ENCODE results near the gene ATP5MC2.
"Not testable (repeated sequence)": the region's sequence is repeated elsewhere in the genome, so short reads cannot be mapped to it uniquely, and the experiment has no call there.

Gene ATP5MC2

DNA sequence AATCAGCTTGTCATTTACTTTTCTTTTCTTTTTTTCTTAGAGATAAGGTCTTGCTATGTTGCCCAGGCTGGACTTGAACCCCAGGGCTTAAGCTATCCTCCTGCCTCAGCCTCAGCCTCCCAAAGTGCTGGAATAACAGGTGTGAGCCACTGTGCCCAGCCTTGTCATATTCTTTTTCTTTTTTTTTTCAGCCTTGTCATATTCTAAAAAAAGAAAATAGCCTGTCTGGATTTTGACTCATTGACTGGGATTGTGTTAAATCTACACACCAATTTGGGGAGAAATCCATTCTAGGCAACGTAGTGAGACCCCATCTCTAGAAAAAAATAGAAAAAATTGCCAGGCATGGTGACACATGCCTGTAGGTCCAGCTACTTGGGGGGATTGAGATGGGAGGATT is 24.1 kb downstream of the ATP5MC2 start:
- Histone ChIP-seq H3K36me3 (ENCODE audit: control insufficient read depth, insufficient read depth, low read length) (no peaks in the 10 kb centered on the region), H3K4me3 (ENCODE audit: extremely low read depth, insufficient read depth, low read length, poor library complexity, severe bottlenecking) (no peak overlapping the region), H3K4me1 (ENCODE audit: control insufficient read depth, insufficient read depth, low read length, poor library complexity, severe bottlenecking) (no peaks in the 10 kb centered on the region), H3K9me3 (ENCODE audit: control insufficient read depth, low read length) (no peaks in the 10 kb centered on the region), H3K27ac (ENCODE audit: low read depth, low read length, severe bottlenecking) (no peak overlapping the region)
- WGBS, 2 experiments (ENCODE audit: insufficient coverage in 2 of 2): 100% methylated on average over 1 of the region's 1 CpG; no CpG with 5 or more reads in 1 of the 2 experiments

DNA sequence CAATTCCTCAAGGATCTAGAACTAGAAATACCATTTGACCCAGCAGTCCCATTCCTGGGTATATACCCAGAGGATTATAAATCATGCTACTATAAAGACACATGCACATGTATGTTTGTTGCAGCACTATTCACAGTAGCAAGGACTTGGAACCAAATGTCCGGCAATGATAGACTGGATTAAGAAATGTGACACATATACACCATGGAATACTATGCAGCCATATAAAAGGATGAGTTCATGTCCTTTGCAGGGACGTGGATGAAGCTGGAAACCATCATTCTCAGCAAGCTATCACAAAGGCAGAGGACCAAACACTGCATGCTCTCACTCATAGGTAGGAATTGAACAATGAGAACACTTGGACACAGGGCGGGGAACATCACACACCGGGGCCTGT is 29.6 kb downstream of the ATP5MC2 start:
- not testable (repeated sequence) for H3K4me1 ChIP-seq (ENCODE audit: control insufficient read depth, insufficient read depth, low read length, poor library complexity, severe bottlenecking); H3K36me3 ChIP-seq (ENCODE audit: control insufficient read depth, insufficient read depth, low read length); H3K9me3 ChIP-seq (ENCODE audit: control insufficient read depth, low read length); H3K27ac ChIP-seq (ENCODE audit: low read depth, low read length, severe bottlenecking); H3K4me3 ChIP-seq (ENCODE audit: extremely low read depth, insufficient read depth, low read length, poor library complexity, severe bottlenecking)
- no CpG with 5 or more reads among the region's 4 CpGs for WGBS, 2 experiments (ENCODE audit: insufficient coverage in 2 of 2)

DNA sequence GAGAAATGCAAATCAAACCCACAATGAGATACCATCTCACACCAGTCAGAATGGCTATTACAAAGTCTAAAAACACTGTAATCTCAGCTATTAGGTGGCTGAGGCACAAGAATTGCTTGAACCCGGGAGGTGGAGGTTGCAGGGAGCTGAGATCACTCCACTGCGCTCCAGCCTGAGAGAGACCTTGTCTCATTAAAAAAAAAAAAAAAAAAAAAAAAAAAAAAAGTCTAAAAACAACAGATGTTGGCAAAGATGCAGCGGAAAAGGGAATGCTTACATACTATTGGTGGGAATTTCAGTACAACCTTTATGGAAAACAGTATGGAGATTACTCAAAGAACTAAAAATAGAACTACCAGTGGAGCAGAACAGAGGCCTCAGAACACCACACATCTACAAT is 30.7 kb downstream of the ATP5MC2 start:
- no CpG with 5 or more reads among the region's 3 CpGs for WGBS, 2 experiments (ENCODE audit: insufficient coverage in 2 of 2)
- H3K9me3 ChIP-seq (ENCODE audit: control insufficient read depth, low read length): no peaks in the 10 kb centered on the region
- H3K36me3 ChIP-seq (ENCODE audit: control insufficient read depth, insufficient read depth, low read length): no peaks in the 10 kb centered on the region
- H3K4me3 ChIP-seq (ENCODE audit: extremely low read depth, insufficient read depth, low read length, poor library complexity, severe bottlenecking): no peak overlapping the region
- no peak overlapping the region for H3K27ac ChIP-seq (ENCODE audit: low read depth, low read length, severe bottlenecking)
- H3K4me1 ChIP-seq (ENCODE audit: control insufficient read depth, insufficient read depth, low read length, poor library complexity, severe bottlenecking): no peaks in the 10 kb centered on the region

DNA sequence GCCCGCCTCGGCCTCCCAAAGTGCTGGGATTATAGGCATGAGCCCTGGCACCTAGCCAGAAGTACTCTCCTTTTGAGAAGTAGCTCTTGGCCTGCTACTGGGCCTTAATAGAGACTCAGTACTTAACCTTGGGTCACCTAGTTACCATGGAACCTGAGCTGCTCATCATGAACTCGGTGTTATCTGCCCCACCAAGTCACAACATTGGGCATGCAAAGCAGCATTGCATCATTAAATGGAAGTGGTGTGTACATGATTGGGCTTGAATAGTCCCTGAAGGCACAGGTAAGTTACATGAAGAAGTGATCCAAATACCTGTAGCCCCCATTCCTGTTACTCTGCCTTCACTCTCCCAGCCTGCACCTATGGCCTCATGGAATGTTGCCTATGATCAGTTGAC is 31.8 kb downstream of the ATP5MC2 start:
- WGBS, 2 experiments (ENCODE audit: insufficient coverage in 2 of 2): 92% methylated on average over 3 of the region's 3 CpGs
- Histone ChIP-seq H3K9me3 (ENCODE audit: control insufficient read depth, low read length) (no peaks in the 10 kb centered on the region), H3K4me1 (ENCODE audit: control insufficient read depth, insufficient read depth, low read length, poor library complexity, severe bottlenecking) (no peaks in the 10 kb centered on the region), H3K36me3 (ENCODE audit: control insufficient read depth, insufficient read depth, low read length) (no peaks in the 10 kb centered on the region), H3K27ac (ENCODE audit: low read depth, low read length, severe bottlenecking) (no peak overlapping the region), H3K4me3 (ENCODE audit: extremely low read depth, insufficient read depth, low read length, poor library complexity, severe bottlenecking) (no peak overlapping the region)

GRCh38 chr12:53643232-53643979 is 32.5 kb downstream of the ATP5MC2 start:
- H3K4me3 ChIP-seq (ENCODE audit: extremely low read depth, insufficient read depth, low read length, poor library complexity, severe bottlenecking): no peak overlapping the region
- no peaks in the 10 kb centered on the region for H3K4me1 ChIP-seq (ENCODE audit: control insufficient read depth, insufficient read depth, low read length, poor library complexity, severe bottlenecking)
- no peaks in the 10 kb centered on the region for H3K36me3 ChIP-seq (ENCODE audit: control insufficient read depth, insufficient read depth, low read length)
- WGBS, 2 experiments (ENCODE audit: insufficient coverage in 2 of 2): 0 to 92% methylated on average over 1 to 3 of the region's 5 CpGs
- H3K9me3 ChIP-seq (ENCODE audit: control insufficient read depth, low read length): no peaks in the 10 kb centered on the region
- H3K27ac ChIP-seq (ENCODE audit: low read depth, low read length, severe bottlenecking): no peak overlapping the region

- Histone ChIP-seq H3K27ac (ENCODE audit: low read depth, low read length, severe bottlenecking) (no peak overlapping the region), H3K9me3 (ENCODE audit: control insufficient read depth, low read length) (no peaks in the 10 kb centered on the region)
- 100% methylated on average over 1 of the region's 2 CpGs for WGBS, 2 experiments (ENCODE audit: insufficient coverage in 2 of 2)
Measured at GRCh38 chr12:53638057-53638456, 37.8 kb downstream of the ATP5MC2 start.

DNA sequence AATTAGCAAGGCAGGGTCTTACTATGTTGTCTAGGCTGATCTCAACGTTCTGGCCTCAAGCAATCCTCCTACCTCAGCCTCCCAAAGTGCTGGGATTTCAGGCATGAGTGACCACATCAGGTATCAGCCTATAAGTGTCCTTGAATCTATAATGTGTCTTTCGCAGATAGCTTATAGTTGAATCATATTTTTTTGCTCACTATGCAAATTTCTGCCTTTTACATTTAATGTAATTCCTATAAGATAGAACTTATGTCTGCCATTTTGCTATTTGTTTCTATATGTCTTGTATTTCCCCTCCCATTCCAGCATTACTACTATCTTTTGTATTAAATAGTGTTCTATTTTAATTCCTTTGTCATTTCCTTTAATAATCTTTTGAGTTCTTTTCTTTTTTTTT is 39.2 kb downstream of the ATP5MC2 start:
- no peak overlapping the region for H3K27ac ChIP-seq (ENCODE audit: low read depth, low read length, severe bottlenecking)
- no peak overlapping the region for H3K4me3 ChIP-seq (ENCODE audit: extremely low read depth, insufficient read depth, low read length, poor library complexity, severe bottlenecking)
- no peaks in the 10 kb centered on the region for H3K9me3 ChIP-seq (ENCODE audit: control insufficient read depth, low read length)
- 40% methylated on average over 1 of the region's 2 CpGs; no CpG with 5 or more reads in 1 of the 2 experiments for WGBS, 2 experiments (ENCODE audit: insufficient coverage in 2 of 2)
- no peaks in the 10 kb centered on the region for H3K36me3 ChIP-seq (ENCODE audit: control insufficient read depth, insufficient read depth, low read length)
- no peaks in the 10 kb centered on the region for H3K4me1 ChIP-seq (ENCODE audit: control insufficient read depth, insufficient read depth, low read length, poor library complexity, severe bottlenecking)

More at GRCh38 chr12:53638057-53638456, 37.8 kb downstream of the ATP5MC2 start:
- Histone ChIP-seq H3K4me3 (ENCODE audit: extremely low read depth, insufficient read depth, low read length, poor library complexity, severe bottlenecking) (no peak overlapping the region), H3K36me3 (ENCODE audit: control insufficient read depth, insufficient read depth, low read length) (no peaks in the 10 kb centered on the region), H3K4me1 (ENCODE audit: control insufficient read depth, insufficient read depth, low read length, poor library complexity, severe bottlenecking) (no peaks in the 10 kb centered on the region)

DNA sequence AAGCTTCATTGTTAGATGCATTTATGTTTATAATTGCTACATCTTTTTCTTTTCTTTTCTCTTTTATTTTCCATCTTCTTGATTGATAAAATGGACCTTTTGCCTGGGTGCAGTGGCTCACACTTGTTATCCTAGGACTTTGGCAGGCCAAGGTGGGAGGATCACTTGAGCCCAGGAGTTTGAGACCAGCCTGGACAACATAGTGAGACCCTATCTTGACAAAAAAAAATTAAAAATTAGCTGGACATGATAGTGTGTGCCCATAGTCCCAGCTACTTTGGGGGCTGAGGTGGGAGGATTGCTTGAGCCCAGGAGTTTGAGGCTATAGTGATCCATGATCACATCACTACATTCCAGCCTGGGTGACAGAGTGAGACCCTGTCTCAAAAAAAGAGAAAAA is 40.2 kb downstream of the ATP5MC2 start:
- not testable (repeated sequence) for H3K9me3 ChIP-seq (ENCODE audit: control insufficient read depth, low read length); H3K4me1 ChIP-seq (ENCODE audit: control insufficient read depth, insufficient read depth, low read length, poor library complexity, severe bottlenecking); H3K4me3 ChIP-seq (ENCODE audit: extremely low read depth, insufficient read depth, low read length, poor library complexity, severe bottlenecking); H3K27ac ChIP-seq (ENCODE audit: low read depth, low read length, severe bottlenecking); H3K36me3 ChIP-seq (ENCODE audit: control insufficient read depth, insufficient read depth, low read length)

DNA sequence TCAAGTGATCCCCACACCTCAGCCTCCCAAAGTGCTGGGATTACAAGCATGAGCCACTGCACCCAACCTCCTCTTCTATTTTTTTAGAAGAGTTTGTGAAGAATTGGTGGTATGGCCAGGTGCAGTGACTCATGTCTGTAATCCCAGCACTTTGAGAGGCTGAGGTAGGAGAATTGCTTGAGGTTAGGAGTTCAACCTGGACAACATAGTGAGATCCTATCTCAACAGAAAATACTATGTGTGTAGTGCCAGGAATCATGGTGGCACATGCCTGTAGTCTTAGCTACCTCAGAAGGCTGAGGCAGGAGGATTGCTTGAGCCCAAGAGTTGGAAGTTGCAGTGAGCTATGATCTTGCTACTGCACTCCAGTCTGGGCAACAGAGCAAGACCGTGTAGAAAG is 44.2 kb downstream of the ATP5MC2 start:
- no CpG with 5 or more reads among the region's 1 CpG for WGBS, 2 experiments (ENCODE audit: insufficient coverage in 2 of 2)
- no peaks in the 10 kb centered on the region for H3K9me3 ChIP-seq (ENCODE audit: control insufficient read depth, low read length)
- no peak overlapping the region for H3K4me3 ChIP-seq (ENCODE audit: extremely low read depth, insufficient read depth, low read length, poor library complexity, severe bottlenecking)
- peaks cover 5% of the 10 kb centered on the region for H3K4me1 ChIP-seq (ENCODE audit: control insufficient read depth, insufficient read depth, low read length, poor library complexity, severe bottlenecking)
- no peak overlapping the region for H3K27ac ChIP-seq (ENCODE audit: low read depth, low read length, severe bottlenecking)
- no peaks in the 10 kb centered on the region for H3K36me3 ChIP-seq (ENCODE audit: control insufficient read depth, insufficient read depth, low read length)

GRCh38 chr12:53627919-53628318 is 48.0 kb downstream of the ATP5MC2 start:
- WGBS, 2 experiments (ENCODE audit: insufficient coverage in 2 of 2): 96 to 100% methylated on average over 1 to 5 of the region's 11 CpGs
- no peak overlapping the region for H3K4me3 ChIP-seq (ENCODE audit: extremely low read depth, insufficient read depth, low read length, poor library complexity, severe bottlenecking)
- H3K4me1 ChIP-seq (ENCODE audit: control insufficient read depth, insufficient read depth, low read length, poor library complexity, severe bottlenecking): peaks cover 17% of the 10 kb centered on the region
- H3K9me3 ChIP-seq (ENCODE audit: control insufficient read depth, low read length): no peaks in the 10 kb centered on the region
- no peaks in the 10 kb centered on the region for H3K36me3 ChIP-seq (ENCODE audit: control insufficient read depth, insufficient read depth, low read length)
- H3K27ac ChIP-seq (ENCODE audit: low read depth, low read length, severe bottlenecking): no peak overlapping the region

- Histone ChIP-seq H3K4me3 (ENCODE audit: extremely low read depth, insufficient read depth, low read length, poor library complexity, severe bottlenecking) (peak overlapping the region; percentile 66), H3K36me3 (ENCODE audit: control insufficient read depth, insufficient read depth, low read length) (no peaks in the 10 kb centered on the region), H3K9me3 (ENCODE audit: control insufficient read depth, low read length) (no peaks in the 10 kb centered on the region), H3K4me1 (ENCODE audit: control insufficient read depth, insufficient read depth, low read length, poor library complexity, severe bottlenecking) (peaks cover 17% of the 10 kb centered on the region), H3K27ac (ENCODE audit: low read depth, low read length, severe bottlenecking) (peak overlapping the region; percentile 98)
- WGBS, 2 experiments (ENCODE audit: insufficient coverage in 2 of 2): 40% methylated on average over 1 of the region's 6 CpGs; no CpG with 5 or more reads in 1 of the 2 experiments
Measured at GRCh38 chr12:53626702-53627169, 49.1 kb downstream of the ATP5MC2 start.
